Raji (cell line): ENCODE data around the gene DMTF1.

Source experiments
- POLR2A ChIP-seq: IDR thresholded peaks from 2 replicates; pipeline ENCODE4 v1.6.1; 2011; ENCODE audit warnings: low read depth, low read length, control low read depth; ENCODE audit not compliant: insufficient read depth

DMTF1 gene

DNA sequence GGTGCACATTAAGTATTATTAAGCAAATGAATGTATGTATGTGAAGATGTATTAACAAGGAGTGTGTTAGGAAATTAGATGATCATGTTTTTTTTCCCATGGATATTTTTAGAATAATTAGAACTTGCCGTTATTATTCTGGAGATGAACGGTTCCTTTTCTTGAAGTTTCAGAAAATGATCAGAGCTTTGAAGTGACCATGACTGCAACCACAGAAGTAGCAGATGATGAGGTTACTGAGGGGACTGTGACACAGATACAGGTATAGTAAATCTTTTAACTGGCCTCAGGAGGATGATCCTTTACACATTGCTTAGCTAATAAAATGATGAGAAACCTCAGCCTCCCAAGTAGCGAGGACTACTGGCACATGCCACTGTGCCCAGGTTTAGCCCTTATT lies 18.6 kb downstream of the DMTF1 start:
- TF ChIP-seq POLR2A = no peak

DNA sequence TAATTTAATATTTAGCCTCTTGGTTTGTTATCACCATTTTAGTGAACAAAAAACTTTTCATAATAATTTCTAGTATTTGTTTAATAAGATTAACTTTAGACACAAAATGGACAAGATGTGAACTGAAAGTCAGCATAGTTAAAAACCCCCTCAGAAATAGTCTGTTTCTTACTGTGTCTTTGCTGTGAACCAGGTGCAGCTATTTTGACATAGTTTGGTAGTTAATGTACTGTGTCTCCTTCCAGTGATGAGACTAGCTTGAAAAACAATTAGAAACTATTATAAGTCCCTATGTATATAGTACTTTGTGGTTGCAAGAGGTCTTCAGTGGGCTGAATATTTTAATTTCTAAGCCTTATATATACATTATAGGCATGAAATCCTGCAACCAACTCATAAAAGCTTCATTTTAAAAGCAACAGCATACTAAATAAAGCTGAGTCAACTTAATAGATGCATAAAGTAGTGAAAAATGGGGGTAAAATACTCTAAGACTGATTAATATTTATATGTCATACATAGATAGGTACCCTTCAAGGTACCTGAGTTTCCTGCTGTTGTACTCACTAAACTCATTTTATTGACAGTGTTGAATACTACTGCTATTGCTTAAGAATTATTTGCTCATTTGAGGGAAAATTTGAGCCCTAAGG lies 19.2 kb downstream of the DMTF1 start:
- TF ChIP-seq POLR2A = no peak

DNA sequence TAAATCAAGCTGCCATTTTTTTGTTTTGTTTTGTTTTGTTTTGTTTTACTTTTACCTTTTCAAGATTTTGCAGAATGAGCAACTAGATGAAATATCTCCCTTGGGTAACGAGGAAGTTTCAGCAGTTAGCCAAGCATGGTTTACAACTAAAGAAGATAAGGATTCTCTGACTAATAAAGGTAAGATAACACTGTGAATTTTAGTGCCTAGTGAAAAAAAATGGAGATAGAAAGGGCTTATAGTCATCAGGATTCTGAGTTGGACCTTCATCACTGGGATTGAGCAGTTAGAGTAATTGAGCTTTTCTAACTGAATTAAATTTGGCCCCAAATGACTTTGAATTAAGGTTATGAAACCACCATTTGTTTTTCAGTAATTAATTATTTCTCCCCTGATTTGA lies 21.2 kb downstream of the DMTF1 start:
- no peak for TF ChIP-seq POLR2A

DNA sequence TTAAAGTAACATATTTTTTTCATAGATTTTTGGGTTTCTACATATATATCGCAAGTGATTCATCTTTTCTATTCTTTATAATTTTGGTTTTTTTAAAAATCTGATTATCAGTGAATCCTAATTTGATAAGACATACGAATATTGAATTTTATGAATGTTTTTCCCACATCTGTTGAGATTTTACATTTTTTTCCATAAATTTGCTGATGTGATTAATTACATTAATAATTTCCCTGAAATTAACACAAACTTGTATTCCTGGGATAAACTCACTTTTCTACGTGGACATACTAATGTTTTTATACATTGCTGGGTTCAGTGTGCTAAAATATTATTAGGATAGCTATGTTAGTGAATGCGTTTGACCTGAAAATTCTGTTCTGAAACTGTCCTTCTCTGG lies 26.1 kb downstream of the DMTF1 start:
- no peak for TF ChIP-seq POLR2A

DNA sequence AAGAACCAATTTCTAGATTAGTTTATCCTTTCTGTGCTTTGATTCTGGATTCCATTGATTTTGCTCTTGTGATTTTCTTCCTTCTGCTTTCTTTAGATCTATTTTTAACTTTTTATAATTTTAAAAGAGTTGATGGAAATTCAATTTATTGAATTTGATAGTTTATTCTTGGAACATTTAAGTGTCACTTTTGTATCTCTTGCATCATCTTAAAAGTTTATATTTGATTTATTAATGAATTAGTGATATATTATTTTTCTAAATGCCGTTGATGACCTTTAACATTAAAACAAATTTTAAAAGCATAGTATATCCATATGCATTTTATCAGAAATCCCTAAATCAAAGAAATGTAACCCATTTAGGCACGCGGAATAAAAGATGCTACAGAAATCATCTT lies 26.9 kb downstream of the DMTF1 start:
- no peak for TF ChIP-seq POLR2A

DNA sequence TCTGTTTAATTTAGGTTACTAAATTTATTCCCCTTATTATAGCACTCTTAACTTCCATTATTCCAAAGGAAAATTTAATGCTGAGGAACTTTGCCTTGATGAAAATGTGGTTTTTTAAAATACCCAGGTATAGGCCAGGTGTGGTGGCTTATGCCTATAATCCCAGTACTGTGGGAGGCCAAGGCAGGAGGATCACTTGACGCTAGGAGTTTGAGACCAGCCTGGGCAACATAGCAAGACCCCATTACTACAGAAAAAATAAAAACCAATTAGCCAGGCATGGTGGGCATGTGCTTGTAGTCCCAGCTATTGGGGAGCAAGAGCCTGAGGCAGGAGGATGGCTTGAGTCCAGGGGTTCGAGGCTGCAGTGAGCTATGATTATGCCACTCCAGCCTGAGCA lies 34.9 kb downstream of the DMTF1 start:
- no peak for TF ChIP-seq POLR2A

DNA sequence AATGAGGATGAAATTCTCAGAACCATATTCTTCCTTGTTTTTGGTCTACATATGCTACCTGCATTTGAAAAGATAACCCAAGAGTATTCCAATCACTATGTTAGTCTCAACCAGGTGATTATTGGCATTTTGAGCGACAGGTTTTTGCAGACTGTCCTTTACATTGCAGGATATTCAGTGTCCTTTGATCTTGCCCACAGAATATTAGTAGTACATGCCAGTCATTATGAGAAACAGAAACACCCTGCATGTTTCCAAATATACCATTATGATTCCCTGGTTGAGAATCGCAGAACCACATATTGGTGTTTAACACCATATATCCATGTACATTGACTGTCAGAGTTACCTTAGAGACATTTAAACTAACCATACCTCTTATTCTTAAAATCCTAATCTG lies 36.7 kb downstream of the DMTF1 start:
- TF ChIP-seq POLR2A = no peak

DNA sequence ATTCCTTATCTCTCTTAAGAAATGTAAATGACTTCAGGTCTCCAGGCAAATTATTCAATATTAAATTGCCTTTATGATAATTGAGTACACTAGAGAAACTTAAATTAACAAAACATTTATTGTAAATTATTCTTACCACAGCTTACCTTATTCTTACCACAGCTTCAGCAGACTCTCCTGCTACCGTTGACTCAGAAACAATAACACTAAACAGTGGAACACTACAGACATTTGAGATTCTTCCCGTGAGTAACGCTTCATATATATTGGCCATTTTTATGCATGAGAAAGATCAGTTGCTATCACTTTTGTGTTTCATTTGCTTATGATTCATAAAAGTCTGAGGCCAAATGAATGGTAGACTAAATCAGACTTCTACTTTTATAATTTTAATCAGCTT lies 38.5 kb downstream of the DMTF1 start:
- TF ChIP-seq POLR2A = no peak

DNA sequence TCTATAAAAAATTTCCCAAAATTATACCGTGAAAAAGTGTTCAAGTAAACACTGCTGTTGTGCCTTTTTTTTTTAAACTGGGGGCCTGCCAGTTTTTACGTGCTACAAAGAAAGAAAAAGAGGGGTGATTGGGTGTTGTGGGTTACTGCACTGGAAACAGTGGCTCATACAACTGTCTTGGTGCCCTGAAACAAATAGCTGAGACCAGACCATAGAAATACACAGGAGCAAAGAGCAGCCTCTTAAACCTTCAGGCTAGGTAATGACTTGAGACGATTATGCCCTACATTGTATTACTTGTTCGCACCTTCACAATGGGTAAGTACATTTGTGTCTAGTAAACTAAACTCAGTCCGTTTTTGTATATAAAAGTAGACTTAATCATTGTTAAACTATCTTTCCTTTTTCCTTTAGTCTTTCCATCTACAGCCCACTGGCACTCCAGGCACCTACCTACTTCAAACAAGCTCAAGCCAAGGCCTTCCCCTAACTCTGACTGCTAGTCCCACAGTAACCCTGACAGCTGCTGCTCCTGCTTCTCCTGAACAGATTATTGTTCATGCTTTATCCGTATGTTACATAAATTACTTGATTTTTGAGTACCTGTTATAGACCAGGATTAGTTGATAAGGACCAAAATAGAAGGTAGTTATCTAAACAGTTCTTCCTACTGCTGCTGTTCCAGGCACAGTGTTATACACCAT lies 40.7 kb downstream of the DMTF1 start:
- TF ChIP-seq POLR2A = no peak

DNA sequence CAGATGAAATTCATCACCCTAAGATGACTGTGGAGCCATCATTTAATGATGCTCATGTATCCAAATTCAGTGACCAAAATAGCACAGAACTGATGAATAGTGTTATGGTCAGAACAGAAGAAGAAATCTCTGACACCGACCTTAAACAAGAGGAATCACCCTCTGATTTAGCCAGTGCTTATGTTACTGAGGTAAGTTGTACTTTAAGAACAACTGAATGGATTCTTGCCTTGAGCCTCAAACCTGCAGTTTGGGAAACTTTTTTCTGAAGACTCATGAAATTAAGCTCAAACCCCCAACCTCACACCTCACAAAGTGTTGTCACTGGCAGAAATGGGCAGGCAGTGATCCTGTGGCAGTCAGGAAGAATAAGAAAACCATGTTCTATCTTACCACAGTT lies 41.7 kb downstream of the DMTF1 start:
- TF ChIP-seq POLR2A = no peak

DNA sequence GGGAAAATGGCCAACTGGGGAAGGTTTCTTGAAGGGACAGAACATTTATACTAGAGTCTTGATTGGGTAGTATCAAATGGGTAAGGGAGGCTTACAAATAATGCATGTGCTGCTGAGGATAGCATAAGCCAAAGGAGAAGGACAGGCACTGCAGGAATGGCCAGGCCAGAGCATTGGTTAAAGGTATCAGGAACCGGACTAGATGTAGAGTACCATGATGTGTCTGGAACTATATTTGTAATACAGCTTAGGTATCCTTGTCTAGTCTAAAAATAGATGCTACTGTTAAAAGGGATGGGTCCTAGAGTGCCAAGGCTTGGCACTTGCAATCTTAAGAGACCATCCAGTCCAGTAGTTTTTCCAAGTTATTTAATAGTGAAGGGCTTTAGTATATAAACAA lies 47.0 kb downstream of the DMTF1 start:
- TF ChIP-seq POLR2A = no peak

DNA sequence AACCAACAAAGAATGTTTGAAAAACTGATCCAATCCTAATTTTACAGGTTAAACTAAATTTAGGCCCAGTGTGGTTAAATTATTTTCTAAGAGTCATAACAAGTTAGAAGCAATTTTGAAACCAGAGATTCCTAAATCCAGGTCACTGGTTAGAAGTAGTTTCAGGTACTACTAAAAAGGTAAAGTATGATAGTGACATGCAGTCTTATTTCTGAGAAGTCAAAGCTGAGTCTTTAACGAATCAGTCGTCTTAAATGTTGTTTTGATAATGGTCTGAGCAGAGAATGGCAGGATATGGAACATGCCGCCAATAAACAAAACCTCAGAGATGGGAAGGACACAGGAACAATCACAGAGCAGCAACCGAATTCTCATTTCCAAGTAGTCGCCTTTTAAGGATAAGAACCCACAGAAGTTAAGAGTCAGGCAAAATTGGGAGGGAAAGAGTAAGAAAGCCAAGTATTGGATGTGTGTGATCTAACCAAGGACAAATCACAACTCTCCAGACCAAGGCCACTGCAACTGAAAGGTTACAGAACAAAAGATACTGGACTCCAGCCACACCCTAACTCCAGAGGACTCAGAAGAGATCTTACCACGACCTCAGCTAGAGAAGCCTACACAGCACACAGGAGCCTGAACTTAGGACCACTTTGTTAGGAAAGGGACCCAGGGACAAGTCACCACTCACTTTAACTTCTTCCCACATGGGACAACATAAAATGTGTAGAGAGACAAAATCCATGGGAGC lies 47.6 kb downstream of the DMTF1 start:
- TF ChIP-seq POLR2A = no peak

DNA sequence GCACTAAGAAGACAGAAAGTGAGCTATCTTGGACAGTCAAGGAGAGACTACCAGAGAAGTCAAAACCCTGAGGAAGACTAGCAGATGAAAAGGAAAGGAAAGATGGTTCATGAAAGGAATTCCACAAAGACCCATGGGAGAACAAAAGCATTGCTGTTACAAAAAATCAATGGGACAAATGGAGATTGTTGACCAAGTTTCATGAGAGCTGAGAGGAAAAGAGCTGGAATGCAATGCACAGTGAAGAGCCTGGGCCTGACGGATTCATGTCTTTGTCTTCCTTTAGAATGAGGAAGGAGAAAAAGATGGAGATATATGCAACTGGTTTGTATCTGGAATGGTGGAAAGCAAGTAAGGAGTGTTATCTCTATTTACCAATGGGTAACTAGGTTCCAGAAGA lies 50.0 kb downstream of the DMTF1 start:
- no peak for TF ChIP-seq POLR2A

DNA sequence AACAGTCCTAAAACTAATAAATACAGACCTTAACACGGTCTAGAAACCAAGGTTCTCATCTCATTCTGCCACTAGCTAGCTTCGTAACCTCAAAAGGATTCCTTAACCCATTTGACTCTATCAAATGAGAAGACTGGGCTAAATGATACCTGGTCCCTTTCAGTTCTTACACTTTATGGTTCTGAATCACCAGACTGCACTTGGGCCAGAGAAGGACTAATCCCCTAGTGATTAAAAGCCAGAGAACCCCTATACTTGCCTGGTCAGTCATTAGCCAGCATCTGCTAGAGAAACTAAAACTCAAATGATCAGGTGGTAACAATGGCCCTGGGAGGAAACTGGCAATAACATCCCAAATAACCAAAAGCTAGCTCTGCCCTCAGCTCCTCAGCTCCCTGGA lies 50.5 kb downstream of the DMTF1 start:
- no peak for TF ChIP-seq POLR2A

DNA sequence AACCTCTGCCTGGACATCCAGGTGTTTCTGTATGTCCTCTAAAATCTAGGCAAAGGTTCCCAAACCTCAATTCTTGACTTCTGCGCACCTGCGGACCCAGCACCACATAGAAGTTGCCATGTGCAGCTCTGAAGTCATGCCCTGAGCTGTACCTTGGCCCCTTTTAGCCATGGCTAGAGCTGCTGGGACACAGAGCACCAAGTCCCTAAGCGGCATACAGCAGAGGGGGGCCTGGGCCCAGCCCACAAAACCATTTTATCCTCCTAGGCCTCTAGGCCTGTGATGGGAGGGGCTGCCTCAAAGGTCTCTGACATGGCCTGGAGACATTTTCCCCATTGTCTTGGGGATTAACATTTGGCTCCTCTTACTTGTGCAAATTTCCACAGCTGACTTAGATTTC lies 52.7 kb downstream of the DMTF1 start:
- no peak for TF ChIP-seq POLR2A

DNA sequence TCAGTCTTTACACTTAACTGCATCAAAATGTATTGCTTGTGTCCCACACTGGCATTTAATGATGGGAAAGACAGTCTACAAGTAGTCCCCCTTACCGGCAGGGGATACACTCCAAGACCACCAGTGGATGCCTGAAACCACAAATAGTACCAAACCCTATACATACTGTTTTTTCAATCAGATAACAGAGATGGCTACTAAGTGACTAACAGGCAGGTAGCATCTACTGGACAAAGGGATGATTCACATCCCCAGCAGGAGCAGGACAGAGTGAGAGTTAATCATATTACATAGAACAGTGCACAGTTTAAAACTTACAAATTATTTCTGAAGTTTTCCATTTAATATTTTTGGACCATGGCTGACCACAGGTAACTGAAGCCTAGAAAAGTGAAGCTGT lies 54.1 kb downstream of the DMTF1 start:
- no peak for TF ChIP-seq POLR2A
